ENCODE measurements around the gene APPBP2.
"Not testable (repeated sequence)": the region's sequence is repeated elsewhere in the genome, so short reads cannot be mapped to it uniquely, and the experiment has no call there.

DNA sequence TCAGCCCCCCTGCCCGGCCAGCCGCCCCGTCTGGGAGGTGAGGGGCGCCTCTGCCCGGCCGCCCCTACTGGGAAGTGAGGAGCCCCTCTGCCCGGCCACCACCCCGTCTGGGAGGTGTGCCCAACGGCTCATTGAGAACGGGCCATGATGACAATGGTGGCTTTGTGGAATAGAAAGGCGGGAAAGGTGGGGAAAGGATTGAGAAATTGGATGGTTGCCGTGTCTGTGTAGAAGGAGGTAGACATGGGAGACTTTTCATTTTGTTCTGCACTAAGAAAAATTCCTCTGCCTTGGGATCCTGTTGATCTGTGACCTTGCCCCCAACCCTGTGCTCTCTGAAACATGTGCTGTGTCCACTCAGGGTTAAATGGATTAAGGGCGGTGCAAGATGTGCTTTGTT lies 26.2 kb upstream of the APPBP2 start:
- not testable (repeated sequence) for TF ChIP-seq CTCF (IDR thresholded peaks at IDR 0.05); ZFX (IDR thresholded peaks at IDR 0.05; ENCODE audit: borderline replicate concordance)

All from 22Rv1 (cell line).